ENCODE data around the gene MRPS26.

MRPS26 gene

DNA sequence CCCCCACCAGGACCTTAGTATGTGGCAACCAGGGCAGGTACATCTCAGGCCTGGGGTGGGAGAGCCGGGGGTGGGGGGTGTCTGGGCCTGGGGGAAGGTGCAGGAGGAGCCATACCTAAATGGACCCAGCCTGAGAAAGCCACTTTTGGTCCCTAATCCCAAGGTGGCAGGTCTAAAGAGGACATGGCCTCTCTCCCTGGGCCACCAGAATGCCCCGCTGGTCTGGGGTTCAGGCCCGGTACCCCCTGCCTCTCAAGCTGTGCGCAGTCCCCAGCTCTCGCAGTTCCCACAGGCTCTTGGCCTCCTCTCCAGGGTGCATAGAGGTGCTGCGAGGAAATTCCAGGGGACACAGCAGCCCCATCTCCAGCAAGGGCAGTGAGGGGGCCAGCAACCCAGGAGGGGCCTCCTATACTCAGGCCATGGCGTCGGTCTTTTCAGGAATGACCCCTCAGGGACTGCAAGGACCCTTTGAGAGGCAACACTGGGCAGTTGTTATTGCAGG, 39.8 kb downstream of the MRPS26 start:
- DNase-seq (ENCODE audit: low read depth) = no peak
- no peak overlapping the region for H3K4me3 ChIP-seq (ENCODE audit: low read length)
- TF ChIP-seq, protein P1, sequence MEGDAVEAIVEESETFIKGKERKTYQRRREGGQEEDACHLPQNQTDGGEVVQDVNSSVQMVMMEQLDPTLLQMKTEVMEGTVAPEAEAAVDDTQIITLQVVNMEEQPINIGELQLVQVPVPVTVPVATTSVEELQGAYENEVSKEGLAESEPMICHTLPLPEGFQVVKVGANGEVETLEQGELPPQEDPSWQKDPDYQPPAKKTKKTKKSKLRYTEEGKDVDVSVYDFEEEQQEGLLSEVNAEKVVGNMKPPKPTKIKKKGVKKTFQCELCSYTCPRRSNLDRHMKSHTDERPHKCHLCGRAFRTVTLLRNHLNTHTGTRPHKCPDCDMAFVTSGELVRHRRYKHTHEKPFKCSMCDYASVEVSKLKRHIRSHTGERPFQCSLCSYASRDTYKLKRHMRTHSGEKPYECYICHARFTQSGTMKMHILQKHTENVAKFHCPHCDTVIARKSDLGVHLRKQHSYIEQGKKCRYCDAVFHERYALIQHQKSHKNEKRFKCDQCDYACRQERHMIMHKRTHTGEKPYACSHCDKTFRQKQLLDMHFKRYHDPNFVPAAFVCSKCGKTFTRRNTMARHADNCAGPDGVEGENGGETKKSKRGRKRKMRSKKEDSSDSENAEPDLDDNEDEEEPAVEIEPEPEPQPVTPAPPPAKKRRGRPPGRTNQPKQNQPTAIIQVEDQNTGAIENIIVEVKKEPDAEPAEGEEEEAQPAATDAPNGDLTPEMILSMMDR (conservative IDR thresholded peaks at IDR 0.05; ENCODE audit: low read depth, low read length) = no peak

DNA sequence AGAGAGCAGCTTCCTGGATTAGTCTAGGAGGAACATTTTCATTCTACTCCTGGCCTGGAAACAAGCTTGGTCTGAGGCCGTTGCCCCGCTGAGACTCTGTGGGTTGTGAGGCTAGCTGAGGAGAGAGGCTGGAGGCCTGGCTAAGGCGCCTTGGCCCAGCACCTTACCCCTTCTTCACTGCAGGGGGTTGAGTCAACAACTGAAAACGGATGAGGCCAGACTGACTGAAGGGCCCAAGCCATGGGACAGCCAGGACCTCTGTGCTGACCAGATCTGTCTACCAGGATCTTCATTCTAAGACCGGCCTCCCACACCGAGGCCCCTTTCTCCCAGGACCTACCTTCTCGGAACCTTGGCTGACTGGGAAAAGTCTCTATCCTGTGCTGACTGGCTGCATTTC, 42.2 kb downstream of the MRPS26 start:
- H3K4me3 ChIP-seq (ENCODE audit: low read length) = no peak overlapping the region
- no peak for DNase-seq (ENCODE audit: low read depth)
- TF ChIP-seq, protein P1 (conservative IDR thresholded peaks at IDR 0.05; ENCODE audit: low read depth, low read length) = no peak

DNA sequence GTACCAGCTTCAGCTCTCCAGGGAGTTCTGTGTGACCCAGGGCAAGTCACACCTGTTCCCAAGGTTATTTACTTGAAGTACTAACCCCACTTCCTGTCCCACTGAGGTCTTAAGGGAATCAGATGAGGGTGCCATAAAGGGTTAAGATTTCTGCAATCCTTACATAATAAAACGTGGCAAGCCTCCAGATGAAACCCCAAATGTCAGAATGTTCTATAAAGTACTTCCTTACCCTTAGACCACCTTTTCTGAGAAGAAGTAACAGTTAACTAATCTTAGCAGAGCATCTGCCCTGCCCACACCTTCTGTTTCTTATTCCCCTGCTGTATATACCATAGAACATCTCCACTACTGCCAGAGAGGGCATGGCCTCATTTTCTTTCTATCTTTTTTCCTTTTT, 44.7 kb downstream of the MRPS26 start:
- TF ChIP-seq, protein P1 (conservative IDR thresholded peaks at IDR 0.05; ENCODE audit: low read depth, low read length) = no peak
- DNase-seq (ENCODE audit: low read depth) = no peak
- H3K4me3 ChIP-seq (ENCODE audit: low read length) = no peak overlapping the region

DNA sequence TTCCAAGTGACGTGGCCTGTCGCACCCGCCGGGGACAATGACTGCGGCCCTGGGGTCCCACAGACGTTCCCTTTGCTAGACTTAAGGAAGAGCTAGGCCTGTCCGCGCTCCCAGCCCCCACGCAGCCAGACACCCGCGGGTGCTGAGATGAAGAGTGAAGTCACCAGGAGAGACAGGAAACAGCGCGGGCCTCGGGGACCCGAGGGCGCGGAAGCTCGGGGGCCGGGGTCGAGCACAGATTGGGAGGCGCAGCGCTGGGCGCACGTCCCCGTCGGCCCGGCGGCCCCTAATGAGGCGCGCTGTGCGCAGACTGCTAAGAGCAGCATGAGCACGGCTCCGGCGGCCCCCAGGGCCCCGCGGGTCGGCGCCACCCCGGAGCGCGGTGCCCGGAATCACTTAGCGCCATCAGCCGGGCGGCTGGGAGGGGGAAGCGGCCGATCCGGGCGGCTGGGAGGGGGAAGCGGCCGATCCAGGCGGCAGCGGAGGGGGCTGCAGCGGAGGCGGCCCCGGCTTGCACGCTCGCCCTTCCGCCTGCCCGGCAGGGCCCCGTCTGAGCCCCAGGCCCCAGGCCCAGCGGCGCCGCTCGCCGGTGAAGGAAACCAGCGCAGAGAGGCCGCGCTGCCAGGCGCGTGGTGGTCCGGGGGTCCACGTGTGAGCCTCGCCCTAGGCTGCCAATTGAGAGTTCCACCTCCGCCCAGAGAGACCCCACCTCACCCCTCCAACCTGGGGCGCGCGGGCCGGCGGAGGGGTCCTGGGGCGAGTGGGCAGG, 46.9 kb downstream of the MRPS26 start:
- TF ChIP-seq, protein P1 (conservative IDR thresholded peaks at IDR 0.05; ENCODE audit: low read depth, low read length) = no peak
- DNase-seq (ENCODE audit: low read depth) = no peak
- peak overlapping the region; percentile 22 for H3K4me3 ChIP-seq (ENCODE audit: low read length)

DNA sequence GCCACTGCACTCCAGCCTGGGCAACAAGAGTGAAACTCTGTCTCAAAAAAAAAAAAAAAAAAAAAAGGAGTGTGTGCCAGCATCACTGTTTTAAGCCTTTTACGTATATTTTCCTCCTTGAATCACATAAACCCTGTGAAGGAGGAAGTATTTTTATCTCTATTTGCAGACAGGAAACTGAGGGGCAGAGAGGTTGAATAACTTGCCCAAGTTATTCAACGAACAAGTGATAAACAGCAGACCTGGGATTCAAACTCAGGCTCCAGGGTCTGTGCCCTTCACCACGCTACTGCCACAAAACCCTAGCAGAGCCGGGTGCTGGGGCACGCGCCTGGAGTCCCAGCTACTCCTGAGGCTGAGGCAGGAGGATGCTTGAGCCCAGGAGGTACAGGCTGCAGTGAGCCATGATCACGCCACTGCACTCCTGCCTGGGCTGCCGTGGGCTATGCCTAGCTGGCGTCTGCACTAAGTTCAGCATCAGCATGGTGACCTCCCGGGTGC, 48.1 kb downstream of the MRPS26 start:
- no peak for DNase-seq (ENCODE audit: low read depth)
- TF ChIP-seq, protein P1 (conservative IDR thresholded peaks at IDR 0.05; ENCODE audit: low read depth, low read length) = no peak
- H3K4me3 ChIP-seq (ENCODE audit: low read length) = no peak overlapping the region

DNA sequence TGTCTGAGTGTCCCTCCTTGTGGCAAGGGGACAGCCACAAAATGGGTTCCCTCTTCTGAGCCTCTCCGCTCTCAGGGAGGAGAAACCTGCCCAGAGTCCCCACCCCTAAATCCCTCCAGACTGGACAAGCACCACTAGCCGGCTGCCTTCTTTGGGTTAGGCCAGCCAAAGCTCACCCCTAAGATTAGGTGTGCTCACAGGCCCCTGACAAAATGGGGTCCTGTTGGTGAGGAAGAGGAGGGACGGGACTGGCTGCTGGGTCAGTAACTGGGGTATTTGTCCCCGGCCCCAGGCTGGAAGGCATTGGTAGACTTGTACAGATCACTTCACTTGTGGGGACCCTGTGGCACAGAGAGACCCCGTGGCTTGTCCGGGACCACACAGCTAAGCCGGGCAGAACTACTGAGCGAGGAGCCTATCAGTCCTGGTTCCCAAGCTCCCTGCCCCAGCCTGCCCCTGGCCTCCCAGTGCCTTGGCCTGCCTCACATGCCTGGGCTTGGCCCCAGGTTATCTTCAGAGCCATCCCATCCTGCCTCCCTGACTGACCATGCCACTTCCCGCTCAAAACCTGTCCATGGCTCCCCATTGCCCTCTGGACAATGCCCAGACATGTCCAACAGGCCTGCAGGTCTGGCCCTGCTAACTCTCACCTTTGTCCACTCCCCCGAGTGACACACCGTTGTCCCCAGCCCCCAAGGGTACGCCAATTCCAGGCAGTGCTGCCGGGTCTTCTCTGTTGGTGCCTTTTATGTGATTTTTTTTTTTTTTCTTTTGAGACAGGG, 49.2 kb downstream of the MRPS26 start:
- no peak for DNase-seq (ENCODE audit: low read depth)
- no peak overlapping the region for H3K4me3 ChIP-seq (ENCODE audit: low read length)
- TF ChIP-seq, protein P1 (conservative IDR thresholded peaks at IDR 0.05; ENCODE audit: low read depth, low read length) = no peak
